Measurements from ENCODE around the gene KRT86. TPM values are rescaled to one million over a fixed set of nuclear protein-coding genes. Genes with fewer than 3 reads are reported as not detected.
"Not testable (repeated sequence)": the region's sequence is repeated elsewhere in the genome, so short reads cannot be mapped to it uniquely, and the experiment has no call there.

KRT86 gene
- total RNA-seq, 1 donor from 2014 or later, result not detected

GRCh38 chr12:52313461-52313860 is 39.0 kb downstream of the KRT86 start:
- DNase-seq (ENCODE audit: low spot score), result no peak

GRCh38 chr12:52313926-52314325 is 39.5 kb downstream of the KRT86 start:
- DNase-seq (ENCODE audit: low spot score), result no peak

GRCh38 chr12:52314511-52314910 is 40.1 kb downstream of the KRT86 start:
- DNase-seq (ENCODE audit: low spot score), result no peak

- not testable (repeated sequence) for DNase-seq (ENCODE audit: low spot score)
Measured at GRCh38 chr12:52315721-52316120, 41.3 kb downstream of the KRT86 start.

- DNase-seq (ENCODE audit: low spot score), result no peak
Measured at GRCh38 chr12:52316290-52316689, 41.8 kb downstream of the KRT86 start.

- no peak for DNase-seq (ENCODE audit: low spot score)
Measured at GRCh38 chr12:52316701-52317100, 42.3 kb downstream of the KRT86 start.

- DNase-seq (ENCODE audit: low spot score), result no peak
Measured at GRCh38 chr12:52317468-52318052, 43.1 kb downstream of the KRT86 start.

- no peak for DNase-seq (ENCODE audit: low spot score)
Measured at GRCh38 chr12:52318241-52318990, 44.0 kb downstream of the KRT86 start.

- no peak for DNase-seq (ENCODE audit: low spot score)
Measured at GRCh38 chr12:52319097-52319496, 44.7 kb downstream of the KRT86 start.

- no peak for DNase-seq (ENCODE audit: low spot score)
Measured at GRCh38 chr12:52320784-52321400, 46.4 kb downstream of the KRT86 start, which contains the start of gene KRT83. Gene KRT83, minus strand, starts transcription at chr12:52321398. Its CDS starts 63 bp downstream, at chr12:52321335.

GRCh38 chr12:52321418-52321817 is 47.0 kb downstream of the KRT86 start:
- no peak for DNase-seq (ENCODE audit: low spot score)

- DNase-seq (ENCODE audit: low spot score), result no peak
Measured at GRCh38 chr12:52322069-52322468, 47.6 kb downstream of the KRT86 start.

GRCh38 chr12:52323001-52323400 is 48.6 kb downstream of the KRT86 start:
- DNase-seq (ENCODE audit: low spot score), result no peak

GRCh38 chr12:52323416-52324152 is 49.1 kb downstream of the KRT86 start:
- DNase-seq (ENCODE audit: low spot score), result no peak

- DNase-seq (ENCODE audit: low spot score), result no peak
Measured at GRCh38 chr12:52324153-52324444, 49.7 kb downstream of the KRT86 start.

- peak; percentile 81 for DNase-seq (ENCODE audit: low spot score)
Measured at GRCh38 chr12:52327052-52327829, 52.8 kb downstream of the KRT86 start.

- no peak for DNase-seq (ENCODE audit: low spot score)
Measured at GRCh38 chr12:52327830-52328500, 53.5 kb downstream of the KRT86 start.

GRCh38 chr12:52331039-52331438 is 56.6 kb downstream of the KRT86 start:
- DNase-seq (ENCODE audit: low spot score), result no peak

GRCh38 chr12:52331833-52332232 is 57.4 kb downstream of the KRT86 start:
- no peak for DNase-seq (ENCODE audit: low spot score)

- DNase-seq (ENCODE audit: low spot score), result no peak
Measured at GRCh38 chr12:52332381-52332780, 57.9 kb downstream of the KRT86 start.

GRCh38 chr12:52333321-52333720 is 58.9 kb downstream of the KRT86 start:
- DNase-seq (ENCODE audit: low spot score), result no peak

Data from umbilical cord (tissue), 2 donors.